ENCODE measurements around the gene CIROP. TPM values are rescaled to one million over a fixed set of nuclear protein-coding genes. Genes with fewer than 3 reads are reported as not detected.
A peak's percentile ranks its signal among the peaks of the same experiment; 100 is the strongest.

CIROP gene
- total and polyA plus RNA-seq, 2 donors (not counting 1 experiment from before 2014, with no cell fraction given): not detected

GRCh38 chr14:23055621-23056144 lies 49.1 kb downstream of the CIROP start:
- peak overlapping the region; percentile 89 for H3K4me3 Mint-ChIP-seq
- Histone ChIP-seq H2AFZ (ENCODE audit: insufficient read depth, low read depth, low read length, poor library complexity, severe bottlenecking) (peak overlapping the region; percentile 63), H3K27me3 (replicated peaks in 1 of 4; ENCODE audit: control extremely low read depth in 1 of 4, control insufficient read depth in 3 of 4, insufficient read depth in 4 of 4, low read length in 3 of 4) (peaks cover 0 to 6% (median 0%) of the 10 kb centered on the region in 4 experiments), H3K27ac (ENCODE audit: low read length in 2 of 2) (no peak overlapping the region), H3K4me3 (ENCODE audit: control extremely low read depth in 1 of 5, extremely low read depth in 1 of 5, insufficient read depth in 1 of 5, low read depth in 2 of 5, low read length in 4 of 5) (no peak overlapping the region), H3K4me2 (replicated peaks; ENCODE audit: low read depth, low read length, poor library complexity, severe bottlenecking) (no peak overlapping the region), H3K9me3 (ENCODE audit: control extremely low read depth in 1 of 3, control insufficient read depth in 2 of 3, insufficient read depth in 1 of 3, low read length in 2 of 3) (no peaks in the 10 kb centered on the region), H3K79me2 (ENCODE audit: control insufficient read depth, insufficient read depth, low read length) (no peaks in the 10 kb centered on the region), H4K20me1 (ENCODE audit: control insufficient read depth, insufficient read depth, low read length, poor library complexity, severe bottlenecking) (peaks cover 5% of the 10 kb centered on the region), H3K9ac (ENCODE audit: low read length) (no peak overlapping the region), H3K36me3 (replicated peaks in 1 of 2; ENCODE audit: control extremely low read depth in 1 of 2, control insufficient read depth in 1 of 2, extremely low read depth in 1 of 2, insufficient read depth in 2 of 2, low read length in 1 of 2) (peaks cover 0 to 20% of the 10 kb centered on the region in 2 experiments), H3K4me1 (ENCODE audit: control insufficient read depth in 2 of 2, insufficient read depth in 2 of 2, low read length in 2 of 2) (peaks cover 10 to 21% of the 10 kb centered on the region in 2 donors)
- no peak for ATAC-seq (ENCODE audit: low read depth)
- DNase-seq: no peak
- no peaks in the 10 kb centered on the region for H3K27me3 Mint-ChIP-seq
- POLR2A ChIA-PET: no interaction called here
- CTCF ChIA-PET: interaction anchor here (1.4 to 19.1 kb wide), 4 partner anchors 13 to 70 kb away, joined by 6 to 1134 read pairs (median 14); partner anchors contain the start of genes ACIN1 and AJUBA
- no peaks in the 10 kb centered on the region for H3K9me3 Mint-ChIP-seq (ENCODE audit: insufficient read depth)
- peaks cover 18% of the 10 kb centered on the region for H3K4me1 Mint-ChIP-seq
- WGBS (ENCODE audit: insufficient coverage): 89% methylated on average over 5 of the region's 6 CpGs
- H3K27ac Mint-ChIP-seq: no peak overlapping the region
- TF ChIP-seq CTCF (IDR thresholded peaks at IDR 0.05) (no peak), EZH2 (IDR thresholded peaks at IDR 0.05; ENCODE audit: borderline replicate concordance, insufficient read depth, low read depth, low read length, poor library complexity, severe bottlenecking) (no peak)
- intact Hi-C loops (cut with micrococcal nuclease): loop anchor here (1.0 to 10.0 kb wide), 7 partner anchors 14 to 751 kb away; no protein-coding TSS in a partner anchor

DNA sequence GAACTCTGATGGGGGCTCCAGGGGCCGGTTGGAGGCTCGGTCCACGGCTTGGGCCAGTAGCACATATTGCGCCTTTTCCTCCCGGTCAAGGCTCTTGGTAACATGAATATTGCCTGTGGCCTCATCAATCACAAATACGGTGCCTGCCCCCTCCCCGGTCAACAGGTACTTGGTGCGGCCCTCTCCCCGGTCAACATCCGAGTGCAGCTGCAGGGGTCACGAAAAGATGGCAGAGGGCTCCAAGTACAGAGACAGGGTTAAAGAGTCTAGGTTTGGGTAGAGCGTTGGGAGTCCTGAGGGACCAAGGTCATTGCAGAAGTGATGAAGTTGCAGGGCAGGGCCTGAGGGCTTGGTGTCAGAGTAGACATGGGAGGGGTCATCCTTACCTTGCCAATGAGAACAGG lies 49.6 kb downstream of the CIROP start:
- Histone ChIP-seq H3K4me2 (replicated peaks; ENCODE audit: low read depth, low read length, poor library complexity, severe bottlenecking) (no peak overlapping the region), H3K9me3 (ENCODE audit: control extremely low read depth in 1 of 3, control insufficient read depth in 2 of 3, insufficient read depth in 1 of 3, low read length in 2 of 3) (no peaks in the 10 kb centered on the region), H3K79me2 (ENCODE audit: control insufficient read depth, insufficient read depth, low read length) (no peaks in the 10 kb centered on the region), H3K27ac (ENCODE audit: low read length in 2 of 2) (no peak overlapping the region), H3K9ac (ENCODE audit: low read length) (no peak overlapping the region), H3K27me3 (replicated peaks in 1 of 4; ENCODE audit: control extremely low read depth in 1 of 4, control insufficient read depth in 3 of 4, insufficient read depth in 4 of 4, low read length in 3 of 4) (peaks cover 0 to 6% (median 0%) of the 10 kb centered on the region in 4 experiments), H4K20me1 (ENCODE audit: control insufficient read depth, insufficient read depth, low read length, poor library complexity, severe bottlenecking) (peaks cover 5% of the 10 kb centered on the region), H2AFZ (ENCODE audit: insufficient read depth, low read depth, low read length, poor library complexity, severe bottlenecking) (no peak overlapping the region), H3K4me1 (ENCODE audit: control insufficient read depth in 2 of 2, insufficient read depth in 2 of 2, low read length in 2 of 2) (peaks cover 10 to 21% of the 10 kb centered on the region in 2 donors), H3K36me3 (replicated peaks in 1 of 2; ENCODE audit: control extremely low read depth in 1 of 2, control insufficient read depth in 1 of 2, extremely low read depth in 1 of 2, insufficient read depth in 2 of 2, low read length in 1 of 2) (peaks cover 0 to 16% of the 10 kb centered on the region in 2 experiments), H3K4me3 (ENCODE audit: control extremely low read depth in 1 of 5, extremely low read depth in 1 of 5, insufficient read depth in 1 of 5, low read depth in 2 of 5, low read length in 4 of 5) (no peak overlapping the region)
- ATAC-seq (ENCODE audit: low read depth) (no peak), DNase-seq (no peak)
- intact Hi-C loops (cut with micrococcal nuclease): loop anchor here (5.0 to 10.0 kb wide), 6 partner anchors 37 to 750 kb away; no protein-coding TSS in a partner anchor
- no peak for TF ChIP-seq CTCF (IDR thresholded peaks at IDR 0.05)
- TF ChIP-seq EZH2 (IDR thresholded peaks at IDR 0.05; ENCODE audit: borderline replicate concordance, insufficient read depth, low read depth, low read length, poor library complexity, severe bottlenecking): no peak
- Mint-ChIP-seq H3K4me3 (no peak overlapping the region), H3K27me3 (no peaks in the 10 kb centered on the region), H3K4me1 (peaks cover 18% of the 10 kb centered on the region), H3K9me3 (ENCODE audit: insufficient read depth) (no peaks in the 10 kb centered on the region), H3K27ac (no peak overlapping the region)
- WGBS (ENCODE audit: insufficient coverage): 97% methylated on average over 12 of the region's 12 CpGs
- CTCF ChIA-PET: interaction anchor here (3.8 to 19.1 kb wide), 2 partner anchors 48 to 69 kb away, joined by 16 to 1134 read pairs; partner anchors contain the start of gene AJUBA
- POLR2A ChIA-PET: interaction anchor here (0.8 kb wide), 1 partner anchor 69 kb away, joined by 3 read pairs; no protein-coding TSS in a partner anchor
